HepG2 (cell line): ENCODE measurements around the gene NME1. TPM values are rescaled to one million over a fixed set of nuclear protein-coding genes. Genes with fewer than 3 reads are reported as not detected.

Experiments used
- ATAC-seq: fragments of 200-7000 bp; cut with Tn5 transposase; 3 replicates; pipeline ENCODE4 v1.9.1; 2020; ENCODE audit warnings: mild to moderate bottlenecking, moderate library complexity
- BruUV-seq: library from RNA; stranded (reverse); fragments of 400-500 nt; replicated peaks from 2 replicates; lab custom pipeline; 2021; lab: Mats Ljungman, UMichigan
- CTCF ChIA-PET: fragments of 300-600 bp; formaldehyde crosslinking; extraction: SDS; loops from one replicate; lab custom pipeline; 2021; ENCODE audit warnings: low total read pairs, inconsistent platforms, low intra/inter-chr PET ratio; lab: Yijun Ruan, JAX
- POLR2A ChIA-PET: fragments of 350-600 bp; sonication (Branson Sonifier 250); formaldehyde crosslinking; loops from one replicate; lab custom pipeline; 2020; ENCODE audit warnings: antibody characterized with exemption, inconsistent platforms; lab: Yijun Ruan, JAX
- DNase-seq: peaks from one replicate; pipeline ENCODE4 v3.0.0-alpha.2; 2015; ENCODE audit warnings: low spot score
- FAIRE-seq: peaks from 3 replicates; lab custom pipeline; 2011; peaks lifted over from hg19 to GRCh38; lab: Jason Lieb, UNC
- H2AFZ ChIP-seq: one replicate; pipeline ENCODE4 v1.6.1; 2011; ENCODE audit warnings: low read length, inconsistent platforms
- H3K27ac ChIP-seq: fragments of 300-600 bp; 3 replicates; pipeline ENCODE4 v1.8.0; 2011; ENCODE audit warnings: mixed run types, mild to moderate bottlenecking, mixed read lengths, low read length, inconsistent platforms; ENCODE audit not compliant: insufficient read depth; ENCODE audit errors: extremely low read length
- H3K27me3 ChIP-seq, 2 experiments: fragments of 200-600 bp in 1 of 2; 2 replicates in 1 of 2; 3 replicates in 1 of 2; pipeline versions ENCODE4 v1.6.0 to v1.8.0; 2011; ENCODE audit warnings: low read length in 2 of 2, mild to moderate bottlenecking in 2 of 2, moderate library complexity in 2 of 2, inconsistent platforms in 1 of 2; ENCODE audit not compliant: insufficient read depth in 2 of 2, control insufficient read depth in 1 of 2
- H3K36me3 ChIP-seq, 2 experiments: fragments of 200-600 bp in 1 of 2; replicated peaks in 1 of 2; 2 replicates in 1 of 2; 3 replicates in 1 of 2; pipeline versions ENCODE4 v1.5.1 to v1.8.0; 2011; ENCODE audit warnings: low read length in 2 of 2, inconsistent platforms in 1 of 2; ENCODE audit not compliant: insufficient read depth in 2 of 2, control insufficient read depth in 1 of 2
- H3K4me1 ChIP-seq: 2 replicates; pipeline ENCODE4 v1.5.1; 2012; ENCODE audit warnings: low read length, inconsistent platforms; ENCODE audit not compliant: insufficient read depth
- H3K4me2 ChIP-seq: 2 replicates; pipeline ENCODE4 v1.6.0; 2011; ENCODE audit warnings: low read depth, low read length, inconsistent platforms
- H3K4me3 ChIP-seq, 3 experiments: fragments of 200-600 bp in 1 of 3; sonication (generic), shearing (Covaris generic) in 1 of 3; replicated peaks in 1 of 3; 2 replicates each; pipeline ENCODE4 v1.5.1; 2011 to 2016; ENCODE audit warnings: low read length in 3 of 3, inconsistent platforms in 2 of 3, low read depth in 2 of 3, mild to moderate bottlenecking in 2 of 3, control low read depth in 1 of 3, mixed read lengths in 1 of 3; ENCODE audit not compliant: insufficient read depth in 1 of 3
- H3K79me2 ChIP-seq: one replicate; pipeline ENCODE4 v1.6.1; 2011; ENCODE audit warnings: low read length, inconsistent platforms; ENCODE audit not compliant: insufficient read depth
- H3K9ac ChIP-seq: 2 replicates; pipeline ENCODE4 v1.6.0; 2011; ENCODE audit warnings: mild to moderate bottlenecking, low read depth, low read length, inconsistent platforms; ENCODE audit not compliant: insufficient read depth
- H3K9me3 ChIP-seq: 2 replicates; pipeline ENCODE4 v1.5.1; 2012; ENCODE audit warnings: mild to moderate bottlenecking, low read length
- H4K20me1 ChIP-seq: 2 replicates; pipeline ENCODE4 v1.6.0; 2011; ENCODE audit warnings: inconsistent platforms, mild to moderate bottlenecking, low read length, moderate library complexity; ENCODE audit not compliant: insufficient read depth
- ETV5 ChIP-seq: IDR thresholded peaks from 2 replicates; pipeline ENCODE4 v1.6.1; 2018; ENCODE audit warnings: missing biosample characterization, missing genetic modification reagents, inconsistent platforms, borderline replicate concordance
- FOXO1 ChIP-seq: sonication (generic); formaldehyde crosslinking; IDR thresholded peaks from 2 replicates; pipeline ENCODE4 v1.4.0; 2020; ENCODE audit warnings: missing genetic modification reagents
- GLI4 ChIP-seq: sonication (generic); formaldehyde crosslinking; IDR thresholded peaks from 2 replicates; pipeline ENCODE4 v1.5.1; 2020; ENCODE audit warnings: missing genetic modification reagents, mild to moderate bottlenecking, moderate library complexity, borderline replicate concordance
- KLF13 ChIP-seq: sonication (generic); formaldehyde crosslinking; IDR thresholded peaks from 2 replicates; pipeline ENCODE4 v1.4.0; 2020; ENCODE audit warnings: mild to moderate bottlenecking, missing genetic modification reagents
- LRRFIP1 ChIP-seq: sonication (generic); formaldehyde crosslinking; conservative IDR thresholded peaks from 2 replicates; pipeline ENCODE4 v1.4.0; 2020; ENCODE audit warnings: missing genetic modification reagents
- MYNN ChIP-seq: sonication (generic); formaldehyde crosslinking; IDR thresholded peaks from 2 replicates; pipeline ENCODE4 v1.4.0; 2020; ENCODE audit warnings: mild to moderate bottlenecking, low read depth, missing genetic modification reagents
- NBN ChIP-seq: fragments of 450-650 bp; conservative IDR thresholded peaks from 2 replicates; pipeline ENCODE4 v1.6.1; 2017
- NCOA2 ChIP-seq: sonication (generic); formaldehyde crosslinking; IDR thresholded peaks from 2 replicates; pipeline ENCODE4 v1.8.0; 2022; ENCODE audit warnings: inconsistent platforms
- NR3C1 ChIP-seq: sonication (generic); formaldehyde crosslinking; IDR thresholded peaks from 2 replicates; pipeline ENCODE4 v1.4.0; 2020; ENCODE audit warnings: missing genetic modification reagents
- RFX5 ChIP-seq: IDR thresholded peaks from 2 replicates; pipeline ENCODE4 v1.6.1; 2011; ENCODE audit warnings: low read depth, low read length, improper control_type of control experiment
- SKI ChIP-seq: fragments of 450-650 bp; IDR thresholded peaks from one replicate; pipeline ENCODE4 v1.6.1; 2018; ENCODE audit warnings: mild to moderate bottlenecking; ENCODE audit not compliant: partially characterized antibody
- SNAPC2 ChIP-seq: sonication (generic); formaldehyde crosslinking; IDR thresholded peaks from 2 replicates; pipeline ENCODE4 v1.8.1; 2022; ENCODE audit warnings: mild to moderate bottlenecking, missing genetic modification reagents
- ZBTB38 ChIP-seq: sonication (generic); formaldehyde crosslinking; IDR thresholded peaks from 2 replicates; pipeline ENCODE4 v1.5.1; 2020; ENCODE audit warnings: mild to moderate bottlenecking, missing genetic modification reagents
- ZBTB7B ChIP-seq: sonication (generic); formaldehyde crosslinking; IDR thresholded peaks from 2 replicates; pipeline ENCODE4 v1.4.0; 2020; ENCODE audit warnings: missing genetic modification reagents
- ZFP91 ChIP-seq: sonication (generic); formaldehyde crosslinking; IDR thresholded peaks from 2 replicates; pipeline ENCODE4 v1.9.0; 2022; ENCODE audit warnings: missing genetic modification reagents, mild to moderate bottlenecking, borderline replicate concordance
- ZNF589 ChIP-seq: sonication (generic); formaldehyde crosslinking; conservative IDR thresholded peaks from 2 replicates; pipeline ENCODE4 v1.8.0; 2022; ENCODE audit warnings: mild to moderate bottlenecking, moderate library complexity, missing genetic modification reagents
- ZNF776 ChIP-seq: sonication (generic); formaldehyde crosslinking; IDR thresholded peaks from 2 replicates; pipeline ENCODE4 v1.4.0; 2020; ENCODE audit warnings: mild to moderate bottlenecking, missing genetic modification reagents
- WGBS: methylation state at CpG from one replicate; pipeline ENCODE4 v1.1.6; 2017; ENCODE audit warnings: low lambda C conversion rate; 5-methylcytosine and 5-hydroxymethylcytosine counted together
- in situ Hi-C: cut with HindIII; loops from 2 replicates; pipeline ENCODE4 v1.10.0; 2017; ENCODE audit warnings: low pct_unique_long_range_greater_than_20kb; ENCODE audit not compliant: extremely low pct_ligation_motif_present
- intact Hi-C: fragments of 100-400 bp; cut with micrococcal nuclease; formaldehyde crosslinking; loops from one replicate; pipeline ENCODE4 v1.10.0; 2022; ENCODE audit not compliant: unreplicated experiment
- polyA plus RNA-seq, 8 experiments: library from polyadenylated mRNA; depleted of rRNA in 3 of 8; stranded (reverse) in 7 of 8; unstranded in 1 of 8; fragments of >200 nt; fragmentation: Illumina TruSeq in 4 of 8; extraction: Trizol in 4 of 8; gene quantifications; 2 replicates each; pipeline versions ENCODE4 v1.2.1 to v1.2.3, GENCODE V29; 2011 to 2016; ENCODE audit warnings: low read depth in 4 of 8, missing spikeins in 1 of 8, mixed read lengths in 1 of 8; ENCODE audit not compliant: insufficient read depth in 1 of 8
- total RNA-seq, 5 experiments: library from RNA; depleted of rRNA; stranded (reverse); fragments of >200 nt; fragmentation: Illumina TruSeq; extraction: Trizol; gene quantifications; 2 replicates each; pipeline ENCODE4 v1.2.3, GENCODE V29; 2016; ENCODE audit warnings: low read depth in 1 of 5
- TF ChIP-seq, protein P1 (sequence below): sonication (generic); formaldehyde crosslinking; IDR thresholded peaks from 2 replicates; pipeline ENCODE4 v1.8.0; 2023; ENCODE audit warnings: mild to moderate bottlenecking, missing genetic modification reagents
- TF ChIP-seq, protein P2 (sequence below): sonication (generic); formaldehyde crosslinking; IDR thresholded peaks from 2 replicates; pipeline ENCODE4 v1.5.0; 2020; ENCODE audit warnings: missing genetic modification reagents

Gene NME1
- total and polyA plus RNA-seq, 2 of the 13 experiments (the other 11 are each of a cell fraction or from before 2014, with no cell fraction given): 295 to 516 TPM

- ChIA-PET CTCF (interaction anchor here (1.2 to 1.6 kb wide), 2 partner anchors 46 to 165 kb away, joined by 3 to 4 read pairs; no protein-coding TSS in a partner anchor), POLR2A (interaction anchor here (0.7 to 5.3 kb wide), 6 partner anchors 11 to 95 kb away, joined by 3 to 43 read pairs (median 4); partner anchors contain the start of gene NME1)
- peak; percentile 55 for ATAC-seq
- BruUV-seq: TSS peak; percentile 67
- WGBS: 8% methylated on average over 21 of the region's 21 CpGs
- Histone ChIP-seq H3K4me2 (peak overlapping the region; percentile 88), H2AFZ (peak overlapping the region; percentile 85), H3K27me3 (no peaks in the 10 kb centered on the region), H3K9ac (peak overlapping the region; percentile 89), H3K9me3 (no peaks in the 10 kb centered on the region), H3K4me1 (peaks cover 32% of the 10 kb centered on the region), H3K27ac (peak overlapping the region; percentile 80), H3K36me3 (peaks cover 20 to 58% of the 10 kb centered on the region in 2 experiments), H4K20me1 (no peaks in the 10 kb centered on the region), H3K4me3 (peak overlapping the region; percentile 70 to 96 (median 88)), H3K79me2 (peaks cover 17% of the 10 kb centered on the region)
- intact Hi-C loops (loop anchor here (2.0 to 5.0 kb wide), 2 partner anchors 95 to 163 kb away; partner anchors contain the start of genes MBTD1 and UTP18), in situ Hi-C loops (no loop called here)
- FAIRE-seq: no peak
- DNase-seq: no peak
- TF ChIP-seq SNAPC2 (CRISPR knock-in tag) (no peak), FOXO1 (CRISPR knock-in tag) (peak; percentile 57; the same call in 1 of the 2 replicates), ETV5 (no peak), ZNF589 (CRISPR knock-in tag) (0 out of 2 replicates have a peak, but pooled peaks have one; percentile 45), KLF13 (CRISPR knock-in tag) (peak; percentile 45), ZNF776 (CRISPR knock-in tag) (no peak), ZFP91 (peak; percentile 67; the same call in 1 of the 2 replicates), MYNN (CRISPR knock-in tag) (no peak), SKI (peak; percentile 97), NR3C1 (no peak), NBN (peak; percentile 88; the same call in 1 of the 2 replicates), RFX5 (no peak), NCOA2 (CRISPR knock-in tag) (0 out of 2 replicates have a peak, but pooled peaks have one; percentile 4), ZBTB7B (CRISPR knock-in tag) (no peak), GLI4 (CRISPR knock-in tag) (no peak), LRRFIP1 (CRISPR knock-in tag) (no peak), ZBTB38 (peak; percentile 12; the same call in 1 of the 2 replicates)
- TF ChIP-seq, protein P1, sequence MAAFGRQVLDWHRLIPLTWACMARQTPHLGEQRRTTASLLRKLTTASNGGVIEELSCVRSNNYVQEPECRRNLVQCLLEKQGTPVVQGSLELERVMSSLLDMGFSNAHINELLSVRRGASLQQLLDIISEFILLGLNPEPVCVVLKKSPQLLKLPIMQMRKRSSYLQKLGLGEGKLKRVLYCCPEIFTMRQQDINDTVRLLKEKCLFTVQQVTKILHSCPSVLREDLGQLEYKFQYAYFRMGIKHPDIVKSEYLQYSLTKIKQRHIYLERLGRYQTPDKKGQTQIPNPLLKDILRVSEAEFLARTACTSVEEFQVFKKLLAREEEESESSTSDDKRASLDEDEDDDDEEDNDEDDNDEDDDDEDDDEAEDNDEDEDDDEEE (CRISPR knock-in tag): peak; percentile 81
- TF ChIP-seq, protein P2, sequence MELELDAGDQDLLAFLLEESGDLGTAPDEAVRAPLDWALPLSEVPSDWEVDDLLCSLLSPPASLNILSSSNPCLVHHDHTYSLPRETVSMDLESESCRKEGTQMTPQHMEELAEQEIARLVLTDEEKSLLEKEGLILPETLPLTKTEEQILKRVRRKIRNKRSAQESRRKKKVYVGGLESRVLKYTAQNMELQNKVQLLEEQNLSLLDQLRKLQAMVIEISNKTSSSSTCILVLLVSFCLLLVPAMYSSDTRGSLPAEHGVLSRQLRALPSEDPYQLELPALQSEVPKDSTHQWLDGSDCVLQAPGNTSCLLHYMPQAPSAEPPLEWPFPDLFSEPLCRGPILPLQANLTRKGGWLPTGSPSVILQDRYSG (CRISPR knock-in tag): no peak
Observed at GRCh38 chr17:51165680-51166197, 12.4 kb downstream of the NME1 start.
